ENCODE measurements around the gene PPM1B.

- TF ChIP-seq ZSCAN16 (tag by site-specific recombination; IDR thresholded peaks at IDR 0.05) (no peak), ZNF843 (tag by site-specific recombination; IDR thresholded peaks at IDR 0.05) (no peak), CTCF (tag by site-specific recombination; IDR thresholded peaks at IDR 0.05) (no peak)
These were observed 2.6 kb upstream of the PPM1B start for GRCh38 chr2:44166096-44166495.
